SK-N-SH (cell line): Measurements from ENCODE around the gene CINP. TPM values are rescaled to one million over a fixed set of nuclear protein-coding genes. Genes with fewer than 3 reads are reported as not detected.

ENCODE experiments used
- CTCF ChIA-PET: fragments of 300-600, 350-600 bp; formaldehyde crosslinking; extraction: SDS; loops from one replicate; lab custom pipeline; 2021; lab: Yijun Ruan, JAX
- POLR2A ChIA-PET: fragments of 350-600 bp; sonication (Branson Sonifier 250); formaldehyde crosslinking; extraction: SDS; loops from one replicate; lab custom pipeline; 2020; ENCODE audit warnings: antibody characterized with exemption, inconsistent platforms; lab: Yijun Ruan, JAX
- DNase-seq: peaks from one replicate; pipeline ENCODE4 v3.0.0; 2012
- H2AFZ ChIP-seq: fragments of 200-600 bp; sonication (generic); 2 replicates; pipeline ENCODE4 v1.8.1; 2016; ENCODE audit warnings: antibody characterized with exemption, mild to moderate bottlenecking, low read depth
- H3F3A ChIP-seq: fragments of 200-600 bp; sonication (generic); replicated peaks from 2 replicates; pipeline ENCODE3; 2016; ENCODE audit warnings: antibody characterized with exemption, mild to moderate bottlenecking; ENCODE audit not compliant: insufficient read depth
- H3K27ac ChIP-seq, 2 experiments: fragments of 200-500 bp in 1 of 2; fragments of 200-600 bp in 1 of 2; sonication (Bioruptor generic) in 1 of 2; sonication (generic), shearing (Covaris generic) in 1 of 2; 2 replicates each; pipeline versions ENCODE4 v1.5.1 to v1.6.1; 2014 to 2016; ENCODE audit warnings: low read depth in 2 of 2, inconsistent platforms in 1 of 2, low read length in 1 of 2, mild to moderate bottlenecking in 1 of 2, mixed read lengths in 1 of 2
- H3K27me3 ChIP-seq: fragments of 200-600 bp; sonication (generic), shearing (Covaris generic); 2 replicates; pipeline ENCODE4 v1.6.1; 2016; ENCODE audit warnings: mixed run types; ENCODE audit not compliant: insufficient read depth
- H3K36me3 ChIP-seq, 2 experiments: fragments of 200-500 bp in 1 of 2; fragments of 200-600 bp in 1 of 2; sonication (Bioruptor generic) in 1 of 2; sonication (generic) in 1 of 2; replicated peaks in 1 of 2; 2 replicates each; pipeline versions ENCODE3 to v1.5.1; 2014 to 2016; ENCODE audit warnings: low read length in 1 of 2, mild to moderate bottlenecking in 1 of 2; ENCODE audit not compliant: insufficient read depth in 2 of 2, control insufficient read depth in 1 of 2
- H3K4me1 ChIP-seq, 2 experiments: fragments of 200-500 bp in 1 of 2; fragments of 200-600 bp in 1 of 2; sonication (Bioruptor generic) in 1 of 2; sonication (generic), shearing (Covaris generic) in 1 of 2; 2 replicates each; pipeline versions ENCODE4 v1.5.1 to v1.6.1; 2014 to 2016; ENCODE audit warnings: low read depth in 1 of 2, low read length in 1 of 2, mixed run types in 1 of 2; ENCODE audit not compliant: insufficient read depth in 2 of 2, control insufficient read depth in 1 of 2
- H3K4me2 ChIP-seq: fragments of 200-600 bp; sonication (generic), shearing (Covaris generic); 2 replicates; pipeline ENCODE4 v1.6.1; 2017; ENCODE audit warnings: mixed run types
- H3K4me3 ChIP-seq, 2 experiments: fragments of 200-500 bp in 1 of 2; fragments of 200-600 bp in 1 of 2; sonication (Bioruptor generic) in 1 of 2; sonication (generic), shearing (Covaris generic) in 1 of 2; 2 replicates each; pipeline versions ENCODE4 v1.5.1 to v1.8.1; 2014 to 2016; ENCODE audit warnings: low read depth in 2 of 2, inconsistent platforms in 1 of 2, low read length in 1 of 2, mild to moderate bottlenecking in 1 of 2, mixed read lengths in 1 of 2, moderate library complexity in 1 of 2
- H3K79me2 ChIP-seq: fragments of 200-600 bp; sonication (generic); 2 replicates; pipeline ENCODE4 v1.8.1; 2017; ENCODE audit warnings: mild to moderate bottlenecking; ENCODE audit not compliant: insufficient read depth
- H3K9ac ChIP-seq: fragments of 200-600 bp; sonication (generic); 2 replicates; pipeline ENCODE4 v1.6.1; 2017; ENCODE audit warnings: mixed run types
- H3K9me2 ChIP-seq: fragments of 200-600 bp; sonication (generic); 2 replicates; pipeline ENCODE4 v1.6.1; 2017; ENCODE audit warnings: mixed run types
- H3K9me3 ChIP-seq: fragments of 200-600 bp; sonication (generic); 2 replicates; pipeline ENCODE4 v1.6.1; 2017; ENCODE audit warnings: mixed run types, mild to moderate bottlenecking, moderate library complexity
- H4K20me1 ChIP-seq: fragments of 200-600 bp; sonication (generic); 2 replicates; pipeline ENCODE4 v1.6.1; 2017; ENCODE audit warnings: mild to moderate bottlenecking, mixed run types; ENCODE audit not compliant: insufficient read depth
- CHD2 ChIP-seq: fragments of 150-350 bp; IDR thresholded peaks from 2 replicates; pipeline ENCODE4 v1.6.1; 2018; ENCODE audit warnings: low read length; ENCODE audit not compliant: partially characterized antibody
- ELF1 ChIP-seq: IDR thresholded peaks from 2 replicates; pipeline ENCODE4 v1.4.0; 2012
- FOXJ3 ChIP-seq: sonication (generic); formaldehyde crosslinking; IDR thresholded peaks from 2 replicates; pipeline ENCODE4 v1.5.1; 2020; ENCODE audit warnings: mild to moderate bottlenecking, missing genetic modification reagents
- FOXM1 ChIP-seq: IDR thresholded peaks from 2 replicates; pipeline ENCODE4 v1.4.0; 2012; ENCODE audit warnings: low read depth, mild to moderate bottlenecking
- JUND ChIP-seq: IDR thresholded peaks from 2 replicates; pipeline ENCODE4 v1.4.0; 2012
- MXI1 ChIP-seq: IDR thresholded peaks from 2 replicates; pipeline ENCODE4 v1.6.1; 2012; ENCODE audit warnings: mild to moderate bottlenecking, low read depth, low read length, improper control_type of control experiment
- NRF1 ChIP-seq: IDR thresholded peaks from 2 replicates; pipeline ENCODE4 v1.6.1; 2012; ENCODE audit warnings: low read depth, mild to moderate bottlenecking, low read length
- POLR2AphosphoS5 ChIP-seq: IDR thresholded peaks from 2 replicates; pipeline ENCODE4 v1.6.1; 2012; ENCODE audit warnings: low read depth, low read length
- RCOR1 ChIP-seq: fragments of 150-350 bp; IDR thresholded peaks from 2 replicates; pipeline ENCODE4 v1.6.1; 2017; ENCODE audit warnings: antibody characterized with exemption, low read length
- RFX5 ChIP-seq: IDR thresholded peaks from 2 replicates; pipeline ENCODE4 v1.6.1; 2012; ENCODE audit warnings: mild to moderate bottlenecking, improper control_type of control experiment, low read length
- SIN3A ChIP-seq: IDR thresholded peaks from 2 replicates; pipeline ENCODE4 v1.6.1; 2012; ENCODE audit warnings: low read depth, mild to moderate bottlenecking, low read length, moderate library complexity, borderline replicate concordance
- TEAD4 ChIP-seq: IDR thresholded peaks from 2 replicates; pipeline ENCODE4 v1.4.0; 2012; ENCODE audit warnings: mild to moderate bottlenecking, borderline replicate concordance; ENCODE audit not compliant: insufficient read depth
- YY1 ChIP-seq: IDR thresholded peaks from 2 replicates; pipeline ENCODE4 v1.4.0; 2012; ENCODE audit warnings: low read depth, mild to moderate bottlenecking
- WGBS: methylation state at CpG from one replicate; pipeline ENCODE4 v1.1.6; 2017; ENCODE audit warnings: low lambda C conversion rate; 5-methylcytosine and 5-hydroxymethylcytosine counted together
- polyA plus RNA-seq, 3 experiments: library from polyadenylated mRNA; depleted of rRNA; stranded (reverse); fragments of >200 nt; gene quantifications; 2 replicates each; pipeline ENCODE4 v1.2.3, GENCODE V29; 2012
- TF ChIP-seq, protein P1 (sequence below): IDR thresholded peaks from 2 replicates; pipeline ENCODE4 v1.4.0; 2012; ENCODE audit warnings: low read depth, borderline replicate concordance
- TF ChIP-seq, protein P2 (sequence below): IDR thresholded peaks from 2 replicates; pipeline ENCODE4 v1.4.0; 2012; ENCODE audit warnings: low read depth
- TF ChIP-seq, protein P3 (sequence below): fragments of 200-600 bp; sonication (generic); IDR thresholded peaks from 2 replicates; pipeline ENCODE4 v1.6.1; 2017; ENCODE audit warnings: antibody characterized with exemption, mild to moderate bottlenecking, moderate library complexity

CINP gene
- polyA plus RNA-seq, 1 of the 3 experiments (the other 2 are of a cell fraction), result 50.4 TPM

DNA sequence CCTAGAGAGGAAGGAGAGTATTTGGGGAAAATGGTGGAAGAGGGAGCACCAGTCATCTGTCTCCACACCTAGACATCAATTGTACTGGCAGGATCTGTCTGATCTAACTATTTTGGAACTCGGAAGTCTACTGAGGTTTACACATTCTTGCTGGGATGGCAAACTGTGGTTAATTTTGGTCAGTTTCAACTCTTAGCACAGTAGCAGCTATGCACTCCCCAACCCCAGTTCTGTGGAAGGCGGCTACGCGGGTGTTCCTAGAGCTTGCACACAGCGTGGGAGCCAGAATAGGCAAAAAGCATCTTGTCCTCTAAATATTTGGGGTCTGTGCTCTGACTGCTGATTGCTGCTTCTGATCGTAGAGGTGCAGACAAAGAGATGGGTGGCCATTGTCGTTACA, 33.8 kb upstream of the CINP start:
- no peak for TF ChIP-seq TEAD4
- no peak for TF ChIP-seq CHD2
- TF ChIP-seq RCOR1, result no peak
- no peak for TF ChIP-seq FOXJ3 (CRISPR knock-in tag)
- TF ChIP-seq ELF1, result no peak
- TF ChIP-seq FOXM1, result no peak
- WGBS, result 95% methylated on average over 7 of the region's 7 CpGs
- Histone ChIP-seq H3K4me2 (no peak overlapping the region), H3K9me3 (peaks cover 6% of the 10 kb centered on the region; the same call in 1 of the 2 replicates), H4K20me1 (no peaks in the 10 kb centered on the region), H3K27me3 (no peaks in the 10 kb centered on the region), H3K79me2 (peaks cover 4% of the 10 kb centered on the region; the same call in 1 of the 2 replicates), H3K36me3 (peaks cover 0 to 51% of the 10 kb centered on the region in 2 experiments), H3K9me2 (no peaks in the 10 kb centered on the region), H3K27ac (no peak overlapping the region), H2AFZ (no peak overlapping the region), H3K4me3 (no peak overlapping the region), H3K9ac (no peak overlapping the region), H3K4me1 (no peaks in the 10 kb centered on the region), H3F3A (no peaks in the 10 kb centered on the region)
- no peak for DNase-seq
- CTCF ChIA-PET, result no interaction called here
- POLR2A ChIA-PET, result no interaction called here

DNA sequence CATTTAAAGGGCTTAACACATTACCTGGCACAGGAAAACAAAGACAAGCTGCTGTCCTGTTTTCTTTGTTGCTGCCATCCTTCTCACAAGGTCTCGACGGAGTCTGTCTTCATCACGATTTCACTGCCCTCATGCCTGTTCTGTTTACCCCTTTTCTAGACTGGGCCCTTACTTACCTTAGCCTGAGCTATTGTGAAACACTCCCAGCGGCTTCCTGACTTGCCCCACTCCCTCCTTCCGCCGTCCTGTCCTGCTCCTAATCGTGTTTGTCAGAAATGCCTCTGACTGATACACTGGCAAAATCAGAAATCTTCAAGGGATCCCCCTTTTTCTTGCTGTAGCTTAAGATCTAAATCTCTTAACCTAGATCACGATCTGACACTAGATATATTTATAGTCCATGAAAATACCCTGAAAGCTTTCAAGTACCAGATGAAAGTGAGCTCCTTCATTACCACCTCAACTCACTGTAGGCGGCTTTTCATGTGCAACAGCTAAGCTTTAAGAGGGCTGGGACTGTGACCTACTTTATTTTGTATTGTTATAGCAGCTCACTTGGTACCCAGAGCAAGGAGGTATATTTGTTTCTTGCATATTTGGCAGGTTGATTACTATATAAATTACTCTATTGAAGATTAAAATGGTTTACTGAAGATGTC, 32.2 kb upstream of the CINP start:
- peaks cover 0 to 38% of the 10 kb centered on the region in 2 experiments for H3K36me3 ChIP-seq
- no peaks in the 10 kb centered on the region for H3K4me1 ChIP-seq
- DNase-seq, result no peak
- POLR2A ChIA-PET, result no interaction called here
- no peak overlapping the region for H3K4me3 ChIP-seq
- H2AFZ ChIP-seq, result no peak overlapping the region
- H3K9ac ChIP-seq, result no peak overlapping the region
- H3K79me2 ChIP-seq, result peaks cover 4% of the 10 kb centered on the region; the same call in 1 of the 2 replicates
- peaks cover under 1% of the 10 kb centered on the region for H3F3A ChIP-seq
- no peaks in the 10 kb centered on the region for H4K20me1 ChIP-seq
- TF ChIP-seq MXI1, result no peak
- no peak for TF ChIP-seq ELF1
- TF ChIP-seq FOXM1, result no peak
- TF ChIP-seq SIN3A, result no peak
- no peak for TF ChIP-seq CHD2
- TF ChIP-seq, protein P1, sequence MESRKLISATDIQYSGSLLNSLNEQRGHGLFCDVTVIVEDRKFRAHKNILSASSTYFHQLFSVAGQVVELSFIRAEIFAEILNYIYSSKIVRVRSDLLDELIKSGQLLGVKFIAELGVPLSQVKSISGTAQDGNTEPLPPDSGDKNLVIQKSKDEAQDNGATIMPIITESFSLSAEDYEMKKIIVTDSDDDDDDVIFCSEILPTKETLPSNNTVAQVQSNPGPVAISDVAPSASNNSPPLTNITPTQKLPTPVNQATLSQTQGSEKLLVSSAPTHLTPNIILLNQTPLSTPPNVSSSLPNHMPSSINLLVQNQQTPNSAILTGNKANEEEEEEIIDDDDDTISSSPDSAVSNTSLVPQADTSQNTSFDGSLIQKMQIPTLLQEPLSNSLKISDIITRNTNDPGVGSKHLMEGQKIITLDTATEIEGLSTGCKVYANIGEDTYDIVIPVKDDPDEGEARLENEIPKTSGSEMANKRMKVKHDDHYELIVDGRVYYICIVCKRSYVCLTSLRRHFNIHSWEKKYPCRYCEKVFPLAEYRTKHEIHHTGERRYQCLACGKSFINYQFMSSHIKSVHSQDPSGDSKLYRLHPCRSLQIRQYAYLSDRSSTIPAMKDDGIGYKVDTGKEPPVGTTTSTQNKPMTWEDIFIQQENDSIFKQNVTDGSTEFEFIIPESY, result no peak
- no peak for TF ChIP-seq YY1
- no peak for TF ChIP-seq POLR2AphosphoS5
- TF ChIP-seq RFX5, result no peak
- no peak for TF ChIP-seq NRF1
- TF ChIP-seq, protein P2, sequence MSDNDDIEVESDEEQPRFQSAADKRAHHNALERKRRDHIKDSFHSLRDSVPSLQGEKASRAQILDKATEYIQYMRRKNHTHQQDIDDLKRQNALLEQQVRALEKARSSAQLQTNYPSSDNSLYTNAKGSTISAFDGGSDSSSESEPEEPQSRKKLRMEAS, result no peak
- no peak for TF ChIP-seq JUND
- TF ChIP-seq, protein P3, sequence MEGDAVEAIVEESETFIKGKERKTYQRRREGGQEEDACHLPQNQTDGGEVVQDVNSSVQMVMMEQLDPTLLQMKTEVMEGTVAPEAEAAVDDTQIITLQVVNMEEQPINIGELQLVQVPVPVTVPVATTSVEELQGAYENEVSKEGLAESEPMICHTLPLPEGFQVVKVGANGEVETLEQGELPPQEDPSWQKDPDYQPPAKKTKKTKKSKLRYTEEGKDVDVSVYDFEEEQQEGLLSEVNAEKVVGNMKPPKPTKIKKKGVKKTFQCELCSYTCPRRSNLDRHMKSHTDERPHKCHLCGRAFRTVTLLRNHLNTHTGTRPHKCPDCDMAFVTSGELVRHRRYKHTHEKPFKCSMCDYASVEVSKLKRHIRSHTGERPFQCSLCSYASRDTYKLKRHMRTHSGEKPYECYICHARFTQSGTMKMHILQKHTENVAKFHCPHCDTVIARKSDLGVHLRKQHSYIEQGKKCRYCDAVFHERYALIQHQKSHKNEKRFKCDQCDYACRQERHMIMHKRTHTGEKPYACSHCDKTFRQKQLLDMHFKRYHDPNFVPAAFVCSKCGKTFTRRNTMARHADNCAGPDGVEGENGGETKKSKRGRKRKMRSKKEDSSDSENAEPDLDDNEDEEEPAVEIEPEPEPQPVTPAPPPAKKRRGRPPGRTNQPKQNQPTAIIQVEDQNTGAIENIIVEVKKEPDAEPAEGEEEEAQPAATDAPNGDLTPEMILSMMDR, result no peak
- TF ChIP-seq, all 33 proteins: peak for 0
- H3K4me2 ChIP-seq, result no peak overlapping the region
- H3K27me3 ChIP-seq, result no peaks in the 10 kb centered on the region
- no peaks in the 10 kb centered on the region for H3K9me2 ChIP-seq
- no peak overlapping the region for H3K27ac ChIP-seq
- H3K9me3 ChIP-seq, result peaks cover 6% of the 10 kb centered on the region; the same call in 1 of the 2 replicates
- WGBS, result 91% methylated on average over 9 of the region's 9 CpGs
- CTCF ChIA-PET, result interaction anchor here (0.6 to 3.1 kb wide), 2 partner anchors 43 to 458 kb away, joined by 3 to 9 read pairs; no protein-coding TSS in a partner anchor
